B cell (primary cell): Measurements from ENCODE around the gene PIGQ. TPM values are rescaled to one million over a fixed set of nuclear protein-coding genes. Genes with fewer than 3 reads are reported as not detected.

Experiments used
- ATAC-seq: fragments of 200-7000 bp; cut with Tn5 transposase; one replicate; pipeline ENCODE4 v1.10.0; 2021; ENCODE audit warnings: low read depth, mild to moderate bottlenecking, moderate number of reproducible peaks, moderate library complexity
- CTCF ChIA-PET: fragments of 350-600 bp; sonication (Branson Sonifier 250); formaldehyde crosslinking; loops from one replicate; lab custom pipeline; 2021; ENCODE audit warnings: antibody characterized with exemption, inconsistent platforms; lab: Charles Lee
- POLR2A ChIA-PET: fragments of 350-600 bp; sonication (Branson Sonifier 250); formaldehyde crosslinking; loops from one replicate; lab custom pipeline; 2021; ENCODE audit warnings: antibody characterized with exemption; lab: Charles Lee
- DNase-seq: peaks from one replicate; pipeline ENCODE4 v3.0.0; 2013
- H2AFZ ChIP-seq: 2 replicates; pipeline ENCODE4 v1.6.1; 2012; ENCODE audit warnings: mild to moderate bottlenecking, low read depth, low read length; ENCODE audit not compliant: insufficient read depth, poor library complexity, severe bottlenecking
- H3K27ac ChIP-seq, 2 donors: 1 replicate in 1 of 2; 2 replicates in 1 of 2; pipeline ENCODE4 v1.5.1; 2012 to 2013; ENCODE audit warnings: low read length in 2 of 2, mild to moderate bottlenecking in 2 of 2, moderate library complexity in 1 of 2
- H3K27me3 ChIP-seq, 4 experiments: fragments of 200-600 bp in 1 of 4; sonication (generic) in 1 of 4; replicated peaks in 1 of 4; 1 replicate in 2 of 4; 2 replicates in 2 of 4; pipeline versions ENCODE4 v1.6.1 to v1.7.0; 2013 to 2016; ENCODE audit warnings: low read length in 3 of 4, mild to moderate bottlenecking in 2 of 4, mixed read lengths in 1 of 4, moderate library complexity in 1 of 4; ENCODE audit not compliant: insufficient read depth in 4 of 4, control insufficient read depth in 3 of 4; ENCODE audit errors: control extremely low read depth in 1 of 4
- H3K36me3 ChIP-seq, 2 experiments: replicated peaks in 1 of 2; 1 replicate in 1 of 2; 2 replicates in 1 of 2; pipeline versions ENCODE4 v1.6.1 to v1.7.1; 2013; ENCODE audit warnings: low read length in 1 of 2; ENCODE audit not compliant: insufficient read depth in 2 of 2, control insufficient read depth in 1 of 2; ENCODE audit errors: control extremely low read depth in 1 of 2, extremely low read depth in 1 of 2
- H3K4me1 ChIP-seq, 2 donors: fragments of 200-600 bp in 1 of 2; sonication (generic) in 1 of 2; 1 replicate in 1 of 2; 2 replicates in 1 of 2; pipeline versions ENCODE4 v1.5.1 to v1.6.1; 2013 to 2017; ENCODE audit warnings: low read length in 2 of 2; ENCODE audit not compliant: control insufficient read depth in 2 of 2, insufficient read depth in 2 of 2
- H3K4me2 ChIP-seq: replicated peaks from 2 replicates; pipeline ENCODE3; 2012; ENCODE audit warnings: mild to moderate bottlenecking, low read depth, low read length; ENCODE audit not compliant: poor library complexity, severe bottlenecking
- H3K4me3 ChIP-seq, 5 experiments: fragments of 200-600 bp in 1 of 5; sonication (generic) in 1 of 5; 1 replicate in 3 of 5; 2 replicates in 2 of 5; pipeline versions ENCODE4 v1.5.1 to v1.7.0; 2011 to 2016; ENCODE audit warnings: low read length in 4 of 5, mild to moderate bottlenecking in 4 of 5, low read depth in 2 of 5, control low read depth in 1 of 5, moderate library complexity in 1 of 5; ENCODE audit not compliant: insufficient read depth in 1 of 5; ENCODE audit errors: control extremely low read depth in 1 of 5, extremely low read depth in 1 of 5
- H3K79me2 ChIP-seq: fragments of 200-600 bp; sonication (generic); one replicate; pipeline ENCODE4 v1.6.0; 2016; ENCODE audit warnings: low read length; ENCODE audit not compliant: control insufficient read depth, insufficient read depth
- H3K9ac ChIP-seq: fragments of 200-600 bp; sonication (generic); 2 replicates; pipeline ENCODE4 v1.6.1; 2017; ENCODE audit warnings: mild to moderate bottlenecking, low read length, moderate library complexity
- H3K9me3 ChIP-seq, 3 donors: one replicate each; pipeline versions ENCODE4 v1.6.1 to v1.7.1; 2013; ENCODE audit warnings: low read length in 2 of 3; ENCODE audit not compliant: control insufficient read depth in 2 of 3, insufficient read depth in 1 of 3; ENCODE audit errors: control extremely low read depth in 1 of 3
- H4K20me1 ChIP-seq: 2 replicates; pipeline ENCODE4 v1.6.0; 2012; ENCODE audit warnings: mild to moderate bottlenecking, low read length; ENCODE audit not compliant: insufficient read depth, control insufficient read depth, poor library complexity, severe bottlenecking
- H3K27ac Mint-ChIP-seq: one replicate; pipeline ENCODE4 v1.8.0; 2021; ENCODE audit warnings: mixed read lengths
- H3K27me3 Mint-ChIP-seq: one replicate; pipeline ENCODE4 v1.8.0; 2021; ENCODE audit warnings: mixed read lengths
- H3K4me1 Mint-ChIP-seq: one replicate; pipeline ENCODE4 v1.8.0; 2021; ENCODE audit warnings: mixed read lengths
- H3K4me3 Mint-ChIP-seq: one replicate; pipeline ENCODE4 v1.8.0; 2021; ENCODE audit warnings: mixed read lengths
- H3K9me3 Mint-ChIP-seq: one replicate; pipeline ENCODE4 v1.8.0; 2022; ENCODE audit warnings: mixed read lengths; ENCODE audit not compliant: insufficient read depth
- CTCF ChIP-seq: fragments of 200-600 bp; IDR thresholded peaks from one replicate; pipeline ENCODE4 v1.8.0; 2022; ENCODE audit warnings: antibody characterized with exemption, mild to moderate bottlenecking
- EZH2 ChIP-seq: IDR thresholded peaks from 2 replicates; pipeline ENCODE4 v1.6.1; 2012; ENCODE audit warnings: borderline replicate concordance, low read depth, mild to moderate bottlenecking, moderate library complexity, low read length; ENCODE audit not compliant: insufficient read depth, poor library complexity, severe bottlenecking
- WGBS: methylation state at CpG from one replicate; pipeline ENCODE4 v1.1.5; 2013; ENCODE audit warnings: missing lambda C conversion rate; ENCODE audit not compliant: insufficient coverage; 5-methylcytosine and 5-hydroxymethylcytosine counted together
- intact Hi-C: fragments of 100-400 bp; cut with micrococcal nuclease; formaldehyde crosslinking; loops from one replicate; pipeline ENCODE4 v1.10.0; 2022
- polyA plus RNA-seq: library from polyadenylated mRNA; depleted of rRNA; stranded (reverse); fragments of >200 nt; gene quantifications from 2 replicates; pipeline ENCODE4 v1.2.3, GENCODE V29; 2012
- total RNA-seq, 2 donors: library from RNA; stranded (reverse); fragments of 120-200 nt in 1 of 2; gene quantifications; 1 replicate in 1 of 2; 2 replicates in 1 of 2; pipeline versions ENCODE4 v1.2.3 to v1.2.4, GENCODE V29; 2013 to 2022

Gene PIGQ
- total and polyA plus RNA-seq, 2 donors (not counting 1 experiment from before 2014, with no cell fraction given), result 56.9 to 68.5 TPM

DNA sequence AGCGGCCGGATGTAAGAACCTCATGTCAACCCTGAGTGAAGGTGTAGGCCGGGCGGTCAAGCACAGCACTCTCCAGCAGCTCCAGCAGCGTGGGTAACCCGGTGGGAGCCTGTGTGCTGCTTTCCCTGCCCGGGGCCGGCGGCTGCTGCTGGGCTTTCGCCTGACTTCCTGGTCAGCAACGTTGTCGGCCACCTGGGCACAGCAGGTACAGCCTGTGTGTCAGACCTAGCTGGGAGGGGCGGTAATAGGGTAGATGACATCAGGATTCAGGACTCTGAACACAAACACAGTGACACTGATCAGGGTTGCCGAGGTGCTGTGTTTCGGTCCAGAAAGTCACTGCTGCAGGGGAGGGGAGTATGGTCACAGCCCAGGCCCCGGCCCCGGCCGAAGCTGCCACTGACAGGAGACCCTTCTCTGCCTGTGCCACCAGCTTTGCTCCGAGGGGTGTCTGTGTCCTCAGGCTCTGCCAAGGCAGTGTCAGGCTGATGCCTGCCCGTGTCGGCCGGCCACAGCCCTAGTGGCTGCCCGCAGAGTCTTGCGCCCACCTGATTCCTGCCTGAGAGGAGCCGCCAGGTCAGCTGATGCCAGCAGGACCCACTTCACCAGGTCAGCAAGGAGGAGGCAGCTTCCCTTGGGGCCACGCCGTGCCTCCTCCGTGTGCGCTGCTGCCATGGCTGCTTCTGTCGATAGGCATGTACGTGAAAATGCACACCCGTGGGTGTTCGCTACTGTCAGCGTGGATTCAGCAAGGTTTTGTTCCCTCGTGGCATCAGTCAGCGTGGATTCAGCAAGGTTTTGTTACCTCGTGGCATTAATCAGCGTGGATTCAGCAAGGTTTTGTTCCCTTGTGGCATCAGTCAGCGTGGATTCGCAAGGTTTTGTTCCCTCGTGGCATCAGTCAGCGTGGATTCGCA lies 29.3 kb downstream of the PIGQ start:
- CTCF ChIA-PET, result no interaction called here
- POLR2A ChIA-PET, result no interaction called here

More for the DNA sequence above, 29.3 kb downstream of the PIGQ start:
- Histone ChIP-seq H4K20me1 (peaks cover 30% of the 10 kb centered on the region), H3K4me2 (no peak overlapping the region), H3K27me3 (no peaks in the 10 kb centered on the region), H3K4me1 (no peaks in the 10 kb centered on the region), H3K9me3 (peaks cover 0 to 7% (median 0%) of the 10 kb centered on the region in 3 donors), H2AFZ (no peak overlapping the region), H3K4me3 (no peak overlapping the region), H3K9ac (no peak overlapping the region), H3K36me3 (peaks cover 0 to 13% of the 10 kb centered on the region in 2 experiments), H3K27ac (no peak overlapping the region), H3K79me2 (peaks cover 68% of the 10 kb centered on the region)
- no peak for DNase-seq
- no peak for ATAC-seq
- intact Hi-C loops, result no loop called here
- peaks cover 6% of the 10 kb centered on the region for H3K4me1 Mint-ChIP-seq
- H3K9me3 Mint-ChIP-seq, result no peaks in the 10 kb centered on the region
- H3K4me3 Mint-ChIP-seq, result no peak overlapping the region
- over 99% methylated on average over 37 of the region's 43 CpGs for WGBS
- TF ChIP-seq CTCF (no peak), EZH2 (no peak)
- H3K27me3 Mint-ChIP-seq, result no peaks in the 10 kb centered on the region
- H3K27ac Mint-ChIP-seq, result no peak overlapping the region
